ENCODE data around the gene ZNF536.
"Not testable (repeated sequence)": the region's sequence is repeated elsewhere in the genome, so short reads cannot be mapped to it uniquely, and the experiment has no call there.

The ZNF536 gene

DNA sequence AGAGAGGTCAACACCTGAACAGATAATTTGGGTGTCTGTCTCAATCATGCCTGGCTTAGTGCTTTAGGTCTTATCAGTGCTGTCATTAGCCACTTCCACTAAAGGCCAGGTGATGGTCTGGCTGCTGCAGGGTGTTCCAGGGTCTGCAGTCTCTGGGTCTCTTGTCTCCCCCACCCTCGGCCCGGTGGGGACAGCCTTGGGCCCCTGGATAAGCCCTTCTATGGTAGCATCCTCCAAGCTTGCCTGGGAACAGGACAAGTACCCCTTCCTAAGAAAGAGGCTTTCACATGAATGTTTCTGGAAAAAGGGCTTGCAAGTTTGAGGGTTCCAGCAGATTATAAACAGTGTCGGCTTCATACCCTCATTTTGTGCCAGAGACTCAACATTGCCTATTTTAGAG, 29.3 kb upstream of the ZNF536 start:
- no peak for DNase-seq

- DNase-seq: no peak
Measured at GRCh38 chr19:30344446-30345425, 27.4 kb upstream of the ZNF536 start.

DNA sequence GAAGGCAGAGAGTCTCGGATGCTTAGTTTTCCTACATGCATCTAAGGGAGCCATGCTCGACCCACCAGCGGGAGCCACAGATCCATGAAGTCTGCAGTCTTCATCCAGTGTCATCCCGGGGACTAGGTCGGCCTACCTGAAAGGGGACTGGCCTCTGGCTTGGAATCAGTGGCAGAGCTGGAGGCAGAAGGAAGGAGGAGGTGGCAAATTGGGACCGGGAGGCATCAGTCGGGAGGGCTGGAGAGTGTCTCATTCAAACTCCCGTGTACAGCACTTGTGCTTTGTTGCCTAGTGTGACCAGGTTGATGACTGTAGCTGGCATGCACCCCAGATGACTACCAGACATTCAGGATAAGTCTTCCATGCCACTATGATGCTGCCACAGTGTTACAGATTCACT, 26.5 kb upstream of the ZNF536 start:
- DNase-seq: no peak

DNA sequence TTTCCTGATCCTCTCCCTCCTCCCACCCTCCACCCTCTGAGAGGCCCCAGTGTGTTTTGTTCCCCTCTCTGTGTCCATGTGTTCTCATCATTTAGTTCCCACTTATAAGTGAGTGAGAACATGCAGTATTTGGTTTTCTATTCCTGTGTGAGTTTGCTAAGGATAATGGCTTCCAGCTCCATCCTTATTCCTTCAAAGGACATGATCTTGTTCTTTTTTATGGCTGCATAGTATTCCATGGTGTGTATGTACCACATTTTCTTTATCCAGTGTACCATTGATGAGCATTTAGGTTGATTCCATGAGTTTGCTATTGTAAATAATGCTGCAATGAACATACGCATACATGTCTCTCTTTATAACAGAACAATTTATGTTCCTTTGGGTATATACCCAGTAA, 25.7 kb upstream of the ZNF536 start:
- not testable (repeated sequence) for DNase-seq

DNA sequence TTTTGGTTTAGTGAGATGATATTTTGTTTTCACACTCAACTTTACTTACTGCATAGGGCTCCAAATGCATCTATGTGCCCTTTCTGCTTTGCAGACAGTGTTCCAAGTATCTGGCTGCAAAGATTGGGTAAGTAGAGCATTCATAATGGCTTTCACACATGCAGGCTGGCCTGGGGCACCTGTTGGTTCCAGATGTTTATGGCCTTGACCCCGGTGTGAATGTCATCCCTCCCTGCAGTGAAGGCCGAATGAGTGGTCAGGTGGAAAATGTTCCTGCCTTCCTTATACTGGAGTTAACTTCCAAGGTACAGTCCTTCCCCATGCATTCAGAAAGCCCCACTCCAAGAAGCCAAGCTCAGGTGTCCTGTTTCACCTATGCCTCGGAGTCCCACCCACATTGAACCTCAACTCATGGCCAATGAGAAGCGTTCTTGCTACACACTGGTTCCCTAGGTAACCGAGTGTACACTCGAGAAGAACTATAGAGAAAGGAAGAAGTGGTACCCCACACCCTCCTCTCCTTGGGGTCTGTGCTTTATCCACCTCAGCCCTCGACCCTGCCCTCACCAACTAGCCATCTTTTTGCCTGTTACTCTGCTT, 23.0 kb upstream of the ZNF536 start:
- no peak for DNase-seq

GRCh38 chr19:30350692-30351663, 21.2 kb upstream of the ZNF536 start:
- no peak for DNase-seq

DNA sequence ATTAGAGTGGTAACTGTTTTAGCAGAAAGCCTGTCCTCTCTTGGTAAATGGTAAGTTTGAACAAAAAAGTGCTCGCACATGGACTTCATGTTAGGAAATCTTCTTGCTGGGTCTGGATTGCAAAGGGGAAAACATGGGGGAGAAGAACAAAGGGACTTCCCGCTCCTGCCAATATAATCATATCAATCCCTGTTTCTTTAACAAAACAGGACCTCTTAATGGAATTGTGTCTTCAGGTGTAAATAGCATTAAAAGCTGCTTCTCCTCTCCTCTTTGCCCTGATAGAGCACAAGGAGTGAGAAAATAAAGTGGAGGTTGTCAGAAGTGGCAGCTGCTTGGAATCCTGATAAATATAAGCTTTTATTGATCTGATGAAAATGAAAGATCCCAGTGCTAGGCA, 20.4 kb upstream of the ZNF536 start:
- no peak for DNase-seq

DNA sequence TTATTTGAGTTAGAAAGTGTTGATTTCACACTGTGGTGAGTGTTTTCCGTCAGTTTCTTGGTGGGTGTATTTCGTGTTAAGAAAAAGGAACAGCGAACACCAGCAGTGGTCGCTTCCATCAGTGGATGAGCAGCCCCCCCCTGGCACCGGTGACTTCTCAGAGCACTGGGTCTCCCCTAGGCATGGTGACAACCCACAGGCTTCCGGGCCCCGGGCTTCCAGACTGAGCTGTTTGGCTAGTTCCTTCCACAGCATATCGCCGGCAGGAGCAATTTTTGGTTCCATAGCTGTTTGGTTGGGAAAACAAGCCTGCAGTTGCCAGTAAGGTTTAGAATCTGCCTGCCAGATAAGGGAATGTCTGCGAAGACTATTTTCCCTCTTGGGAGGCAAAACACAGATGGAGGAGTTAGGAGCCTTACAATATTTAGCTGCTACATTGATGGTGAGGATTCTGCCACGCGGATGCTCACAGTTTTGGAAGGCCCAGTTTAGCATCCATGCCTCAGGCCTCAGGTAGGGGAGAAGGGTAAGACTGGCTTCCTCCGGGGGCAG, 18.7 kb upstream of the ZNF536 start:
- DNase-seq: no peak

DNA sequence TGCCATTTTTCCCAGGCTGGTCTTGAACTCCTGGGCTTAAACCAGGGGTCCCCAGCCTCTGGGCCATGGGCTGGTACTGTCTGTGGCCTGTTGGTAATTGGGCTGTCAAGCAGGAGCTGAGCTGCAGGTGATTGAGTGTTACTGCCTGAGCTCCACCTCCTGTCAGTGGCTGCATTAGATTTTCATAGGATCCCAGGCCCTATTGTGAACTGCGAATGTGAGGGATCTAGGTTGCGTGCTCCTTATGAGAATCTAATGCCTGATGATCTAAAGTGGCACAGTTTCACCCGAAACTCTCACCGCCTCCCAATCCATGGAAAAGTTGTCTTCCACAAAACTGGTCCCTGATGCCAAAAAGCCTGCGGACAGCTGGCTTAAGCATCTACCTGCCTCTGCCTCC, 16.6 kb upstream of the ZNF536 start:
- DNase-seq: no peak

- no peak for DNase-seq
Measured at GRCh38 chr19:30356951-30357579, 15.1 kb upstream of the ZNF536 start.

DNA sequence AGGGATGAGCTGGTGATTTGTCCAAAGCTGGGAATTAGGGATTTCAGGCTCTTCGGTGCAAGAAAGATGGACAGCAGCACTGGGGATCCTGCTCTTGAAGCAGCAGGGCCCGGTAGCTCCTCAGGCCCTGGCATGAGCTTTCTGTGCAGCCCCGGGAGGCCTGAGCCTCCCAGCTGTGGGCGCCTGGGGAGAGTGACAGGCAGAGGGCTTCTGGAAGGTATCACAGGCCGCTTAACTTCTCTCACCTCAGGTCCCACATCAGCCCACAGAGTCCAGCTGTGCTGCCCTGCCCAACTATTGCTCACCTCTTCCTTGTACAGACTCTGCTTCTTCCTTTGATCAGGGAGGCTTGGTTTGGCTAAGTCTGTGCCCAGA, 14.6 kb upstream of the ZNF536 start:
- DNase-seq: no peak

GRCh38 chr19:30358319-30358718, 13.9 kb upstream of the ZNF536 start:
- no peak for DNase-seq

GRCh38 chr19:30358821-30359580, 13.2 kb upstream of the ZNF536 start:
- no peak for DNase-seq

DNA sequence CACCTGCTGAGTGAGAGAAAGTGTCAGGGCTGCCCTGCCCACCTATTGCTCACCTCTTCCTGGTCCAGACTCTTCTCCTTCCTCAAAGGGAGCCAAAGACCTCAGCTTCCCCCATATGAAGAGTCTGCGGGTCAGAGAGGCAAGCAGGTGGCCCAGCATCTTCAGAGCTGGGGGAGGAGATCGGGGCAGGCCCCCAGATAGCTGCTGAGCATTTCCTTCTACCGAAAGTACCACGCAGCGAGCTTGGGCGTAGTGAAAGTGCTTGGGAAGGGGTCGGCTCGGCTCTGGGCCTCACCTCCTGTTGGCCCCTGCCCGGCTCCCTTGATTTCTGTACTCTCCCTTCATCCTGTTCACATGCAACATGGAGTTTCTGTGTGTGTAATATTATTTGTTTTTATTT, 12.2 kb upstream of the ZNF536 start:
- no peak for DNase-seq

GRCh38 chr19:30360376-30361106, 11.6 kb upstream of the ZNF536 start:
- no peak for DNase-seq

DNA sequence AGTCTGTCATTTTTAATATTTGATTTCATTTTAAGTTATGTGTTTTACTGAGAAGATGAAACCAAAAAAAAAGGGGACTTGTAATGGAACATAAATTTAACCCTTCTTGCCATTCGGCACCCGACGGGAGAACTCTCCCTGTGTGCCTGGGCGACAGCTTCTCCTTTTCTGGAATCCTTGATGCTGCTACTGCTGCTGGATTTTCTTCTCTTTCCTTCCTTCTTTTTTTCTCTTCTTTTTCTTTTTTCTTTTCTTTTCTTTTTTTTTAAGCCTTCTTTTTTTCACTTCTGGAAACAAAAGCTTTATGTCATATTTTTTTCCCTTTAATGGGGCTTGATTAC, 11.1 kb upstream of the ZNF536 start:
- no peak for DNase-seq

GRCh38 chr19:30361721-30362120, 10.5 kb upstream of the ZNF536 start:
- DNase-seq: no peak

- DNase-seq: no peak
Measured at GRCh38 chr19:30362156-30362754, 9.9 kb upstream of the ZNF536 start.

DNA sequence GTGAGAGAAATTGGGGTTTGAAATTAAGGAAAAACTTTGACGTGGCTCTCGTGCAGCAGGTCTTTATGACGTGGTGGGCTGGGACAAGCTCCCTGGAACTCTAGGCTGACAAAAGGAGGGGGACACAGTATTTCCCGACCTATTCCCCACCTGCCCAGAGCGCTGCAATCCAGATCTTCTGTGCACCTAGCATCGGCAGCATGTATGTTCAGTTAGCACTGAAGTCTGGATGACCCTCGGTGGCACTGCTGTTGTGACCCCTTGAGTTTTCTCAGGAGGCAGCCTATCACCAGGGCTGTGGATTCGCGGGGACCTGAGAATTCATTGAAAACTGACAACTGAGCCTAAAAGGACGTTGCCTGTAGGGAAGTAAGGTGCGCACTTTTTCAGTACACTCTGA, 9.1 kb upstream of the ZNF536 start:
- no peak for DNase-seq
